ENCODE results near the gene LPIN3.

The LPIN3 gene

DNA sequence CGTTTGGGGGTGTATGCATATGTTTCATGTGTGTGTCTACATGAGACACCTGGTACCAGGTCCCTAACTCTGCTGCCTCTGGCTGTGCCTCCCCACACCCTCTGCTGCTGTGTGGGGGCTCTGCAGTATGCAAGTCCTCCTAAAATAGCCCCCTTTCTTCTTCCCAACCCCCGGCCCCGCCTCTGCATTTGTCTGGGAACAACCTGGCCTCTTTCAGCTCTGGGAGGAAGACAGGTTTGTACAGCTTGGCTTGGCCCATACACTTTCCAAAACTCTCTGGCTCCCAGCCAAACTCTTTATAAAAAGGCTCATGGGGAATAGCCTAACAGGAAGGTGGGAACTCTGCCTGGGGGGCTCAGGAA is 53.1 kb downstream of the LPIN3 start:
- DNase-seq (ENCODE audit: low spot score) = no peak

DNA sequence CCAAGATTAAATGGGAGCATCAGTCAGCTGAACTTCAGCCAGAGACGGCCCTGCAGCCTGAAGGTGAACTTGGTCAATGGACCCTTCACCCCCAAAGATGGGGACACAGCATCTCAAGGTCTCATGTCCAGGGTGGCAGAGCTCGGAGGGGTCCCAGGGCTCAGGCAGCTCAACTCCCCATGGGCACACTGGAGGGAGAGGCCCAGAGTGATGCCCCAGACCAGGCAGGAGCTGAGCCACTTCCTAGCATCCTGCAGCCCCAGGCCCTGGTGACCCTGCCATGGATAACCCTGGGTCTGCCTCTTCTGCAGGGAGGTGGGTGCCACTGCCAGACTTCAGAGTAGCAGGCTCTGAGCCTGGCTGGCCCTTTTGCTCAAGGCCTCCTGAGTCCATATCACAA is 53.5 kb downstream of the LPIN3 start:
- DNase-seq (ENCODE audit: low spot score) = no peak

DNA sequence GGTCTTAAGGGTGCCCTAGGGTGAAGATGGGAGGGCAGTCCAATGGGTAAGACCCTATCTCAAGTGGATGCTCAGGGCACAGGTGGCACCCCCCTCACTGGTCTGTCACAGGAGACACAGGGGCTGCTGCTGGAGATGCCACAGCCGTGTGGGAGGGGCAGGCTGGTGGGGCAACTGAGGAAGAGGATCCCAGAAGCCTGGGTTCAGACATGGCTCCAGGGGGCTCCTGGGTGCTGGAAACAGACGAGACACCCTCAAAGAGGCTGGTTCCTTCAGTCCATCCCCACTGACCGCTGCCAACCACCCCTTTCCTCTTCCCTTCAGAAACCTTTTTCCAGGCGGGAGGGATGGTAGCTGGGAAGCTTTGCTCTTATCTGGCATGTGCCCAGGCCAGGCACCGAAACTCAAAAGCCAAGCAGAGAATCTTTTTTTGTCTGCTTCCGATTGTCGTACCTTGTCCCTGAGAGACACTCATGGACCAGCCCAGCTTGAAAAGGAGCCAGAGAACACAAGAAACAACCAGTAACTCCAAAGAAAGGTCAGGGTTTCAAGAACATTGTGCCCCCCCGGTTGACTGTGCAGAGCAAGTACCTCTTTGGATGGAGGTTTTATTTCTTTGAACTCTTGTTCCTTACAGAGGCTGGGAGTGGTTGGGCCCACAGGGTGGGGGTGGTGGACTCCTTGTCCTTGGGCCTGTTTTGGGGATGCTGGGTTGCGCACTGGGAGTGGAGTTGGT is 54.5 kb downstream of the LPIN3 start:
- DNase-seq (ENCODE audit: low spot score) = no peak

DNA sequence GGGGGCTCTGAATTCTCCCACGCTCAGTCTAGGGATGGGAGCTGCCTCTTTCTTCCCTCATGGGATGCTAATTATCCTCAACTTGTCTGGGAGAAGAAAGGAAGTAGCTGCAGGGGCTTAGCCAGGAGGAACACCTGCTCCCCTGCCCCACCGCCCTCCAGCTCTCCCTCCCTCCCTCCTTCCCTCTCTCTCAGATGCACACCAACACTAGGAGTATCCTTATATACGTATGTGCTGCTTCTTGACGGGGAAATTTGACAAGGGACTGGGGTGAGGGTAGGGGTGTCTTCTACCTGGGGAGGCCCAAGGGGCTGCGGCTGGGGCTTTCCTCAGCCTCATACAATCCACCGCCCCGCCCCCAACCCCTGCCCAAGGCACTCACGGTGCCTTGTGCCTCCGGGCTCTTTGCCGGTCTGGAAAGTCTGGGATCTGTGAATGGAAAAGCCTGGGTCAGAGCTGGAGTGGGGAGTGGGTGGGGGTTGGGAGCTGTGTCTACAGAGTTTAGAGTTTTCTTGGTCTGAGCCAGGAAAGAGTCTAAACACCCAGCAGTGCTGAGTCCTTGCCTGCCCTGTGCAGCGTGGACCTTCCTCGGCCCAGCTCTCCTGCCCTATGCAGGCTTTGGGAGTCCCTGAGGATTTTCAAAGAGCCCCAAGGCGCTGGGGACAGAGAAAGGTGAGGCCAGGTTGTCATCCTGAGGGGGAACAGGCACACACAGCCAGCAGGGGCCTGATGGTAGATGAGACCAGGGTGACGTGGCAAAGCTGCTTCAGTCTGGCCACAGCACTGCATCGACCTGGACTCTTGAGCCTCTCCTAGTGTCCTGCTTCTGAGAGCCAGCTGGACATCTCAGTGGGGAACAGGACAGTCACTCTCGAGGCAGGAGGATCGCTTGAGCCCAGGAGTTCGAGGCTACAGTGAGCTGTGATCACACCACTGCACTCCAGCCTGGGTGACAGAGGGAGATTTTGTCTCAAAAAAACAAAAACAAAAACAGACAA is 55.3 kb downstream of the LPIN3 start:
- no peak for DNase-seq (ENCODE audit: low spot score)

DNA sequence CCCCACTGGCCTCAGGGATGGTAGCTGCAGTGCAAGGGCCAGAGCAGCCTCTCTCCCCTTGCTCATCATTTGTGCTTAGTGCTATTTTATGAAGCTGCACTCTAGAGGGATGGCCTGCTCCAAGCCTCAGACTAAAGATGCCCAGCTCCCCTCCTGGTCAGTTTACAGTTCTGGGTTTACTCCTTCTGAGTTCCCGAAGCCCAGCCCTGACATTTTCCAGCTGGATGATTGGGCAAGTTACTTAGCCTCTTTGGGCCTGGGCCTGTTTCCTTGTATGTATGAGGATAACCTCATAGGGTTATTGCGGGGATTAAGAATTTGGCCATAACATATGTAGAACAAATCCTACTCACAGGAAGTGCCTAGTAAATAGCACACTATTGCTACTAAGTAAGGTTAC is 57.8 kb downstream of the LPIN3 start:
- no peak for DNase-seq (ENCODE audit: low spot score)

DNA sequence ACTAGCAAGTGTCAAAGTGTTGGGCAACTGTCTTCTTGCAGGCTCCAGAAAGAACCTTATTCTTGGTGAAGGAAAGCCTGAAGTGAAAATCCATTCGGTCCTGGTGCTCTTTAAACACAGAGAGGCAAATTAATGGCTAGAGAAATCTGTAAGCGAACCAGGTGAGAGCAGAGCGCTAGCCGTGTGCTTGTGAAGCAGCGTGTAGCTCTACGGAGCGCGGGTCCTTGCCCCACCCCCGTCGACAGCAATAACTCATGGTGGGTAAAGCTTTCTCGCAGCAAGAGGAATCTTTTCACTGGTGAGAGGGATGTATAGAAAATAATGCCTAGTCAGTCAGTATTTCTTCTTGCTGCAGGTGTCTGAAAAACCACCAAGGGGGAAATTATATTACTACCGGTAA is 63.0 kb downstream of the LPIN3 start:
- DNase-seq (ENCODE audit: low spot score) = no peak

DNA sequence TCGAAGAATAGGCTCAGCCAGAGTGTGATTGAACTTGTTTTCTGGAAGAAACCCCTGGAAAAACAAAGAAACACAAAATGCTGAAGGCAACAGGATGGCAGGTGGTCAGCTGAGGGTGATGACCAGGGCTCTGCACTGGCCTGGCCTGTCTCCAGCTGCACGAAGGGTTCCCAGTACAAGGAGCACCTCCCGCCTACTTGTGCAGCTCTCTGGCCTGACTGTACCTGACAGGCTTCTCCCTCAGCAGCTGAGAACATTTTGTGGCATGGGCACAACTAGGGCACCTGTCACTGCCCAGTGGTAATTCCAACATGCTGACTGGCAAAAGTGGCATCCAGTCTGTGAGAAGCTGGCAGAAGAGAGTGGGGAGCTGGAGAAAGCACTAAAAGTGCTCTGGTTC is 64.8 kb downstream of the LPIN3 start:
- no peak for DNase-seq (ENCODE audit: low spot score)

DNA sequence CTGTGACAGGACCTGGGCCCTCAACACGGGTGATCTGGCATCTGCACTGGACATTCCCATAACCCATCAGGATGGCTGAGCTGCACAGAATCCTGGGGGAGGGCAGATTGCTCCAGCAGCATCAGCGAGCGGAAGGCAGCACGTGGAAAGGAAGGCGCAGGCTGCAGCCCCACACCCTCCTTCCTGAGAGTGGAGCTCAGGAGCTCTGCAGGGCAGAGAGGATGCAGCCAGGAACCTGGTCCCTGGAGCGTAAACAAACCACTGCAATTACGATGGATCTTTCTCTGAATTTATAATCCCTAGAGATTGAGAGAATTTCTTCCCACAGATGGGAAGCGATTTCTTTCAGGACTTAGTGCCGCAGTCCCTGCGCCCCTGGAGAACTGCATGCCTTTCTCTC is 65.7 kb downstream of the LPIN3 start:
- no peak for DNase-seq (ENCODE audit: low spot score)

DNA sequence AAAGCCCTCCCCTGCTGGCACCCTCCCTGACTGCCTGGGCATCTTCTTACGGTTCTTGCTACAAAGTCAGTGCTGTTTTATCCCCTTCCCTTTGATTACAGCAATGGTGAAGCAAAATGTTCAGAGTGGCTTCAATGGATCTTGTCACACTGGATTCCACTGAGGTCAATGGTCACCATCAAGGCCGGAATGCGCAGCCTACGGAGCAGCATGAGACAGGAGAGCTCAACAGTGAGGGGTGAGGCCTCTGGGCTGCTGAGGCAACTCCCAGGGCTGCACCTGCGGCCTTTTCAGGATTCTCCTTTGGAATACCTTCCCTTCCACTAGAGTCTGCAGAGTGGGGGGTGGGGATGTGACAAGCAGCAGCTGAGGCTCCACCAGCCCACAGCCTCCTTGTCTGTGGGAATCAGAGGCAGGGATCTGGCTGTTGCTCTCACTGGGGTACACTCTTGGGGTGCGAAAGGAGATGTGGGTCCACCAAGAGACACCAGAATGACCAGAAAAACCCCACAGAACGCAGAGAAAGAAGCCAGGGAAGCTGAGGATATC is 66.3 kb downstream of the LPIN3 start:
- no peak for DNase-seq (ENCODE audit: low spot score)

DNA sequence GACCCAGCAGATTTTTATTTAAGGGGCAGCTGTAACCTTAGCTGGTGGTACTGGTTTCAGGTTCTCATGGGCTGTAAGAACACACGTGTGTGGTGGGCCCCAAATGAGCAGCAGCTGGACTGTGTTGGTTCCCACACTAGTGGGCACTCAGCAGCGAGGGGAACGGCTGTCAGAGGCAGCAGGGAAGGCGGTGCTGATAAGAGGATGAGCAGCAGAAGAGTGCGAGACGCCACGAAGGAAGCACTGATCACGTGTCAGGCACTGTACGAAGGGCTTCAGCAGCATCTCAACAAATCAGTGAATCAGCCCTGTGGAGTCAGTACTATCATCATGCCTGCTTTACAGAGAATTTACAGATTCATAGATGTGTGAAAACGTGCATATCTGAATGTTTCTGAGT is 67.0 kb downstream of the LPIN3 start:
- DNase-seq (ENCODE audit: low spot score) = no peak

DNA sequence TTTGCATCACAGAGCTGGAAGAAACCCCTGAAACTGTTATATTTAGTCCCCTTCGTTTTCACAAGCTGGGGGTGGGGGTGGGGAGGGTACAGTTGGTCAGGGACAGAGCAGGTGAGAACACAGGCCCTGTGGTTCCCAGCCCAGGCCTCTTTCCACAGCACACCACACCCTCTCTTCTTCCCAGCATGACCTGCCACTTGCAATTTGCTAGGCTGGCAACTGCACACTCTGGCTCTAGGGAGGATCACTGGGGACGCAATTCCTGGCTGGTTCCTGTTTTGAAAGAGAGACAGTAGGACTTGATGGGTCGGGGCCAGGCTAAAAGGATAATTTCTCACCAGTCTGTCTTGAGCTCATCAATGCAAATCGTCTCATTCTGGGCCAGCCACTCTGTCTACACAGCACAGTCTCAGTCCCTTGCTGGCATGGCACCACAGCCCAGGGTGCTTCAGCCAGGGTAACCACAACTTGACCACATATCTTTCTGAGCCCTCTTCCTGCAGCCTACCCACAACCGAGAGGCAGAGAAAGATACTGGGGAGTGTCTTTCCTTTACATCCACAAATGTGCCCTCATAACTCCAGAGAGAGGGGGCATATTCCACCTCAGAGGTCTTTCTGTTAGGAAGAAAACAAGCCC is 67.7 kb downstream of the LPIN3 start:
- no peak for DNase-seq (ENCODE audit: low spot score)

DNA sequence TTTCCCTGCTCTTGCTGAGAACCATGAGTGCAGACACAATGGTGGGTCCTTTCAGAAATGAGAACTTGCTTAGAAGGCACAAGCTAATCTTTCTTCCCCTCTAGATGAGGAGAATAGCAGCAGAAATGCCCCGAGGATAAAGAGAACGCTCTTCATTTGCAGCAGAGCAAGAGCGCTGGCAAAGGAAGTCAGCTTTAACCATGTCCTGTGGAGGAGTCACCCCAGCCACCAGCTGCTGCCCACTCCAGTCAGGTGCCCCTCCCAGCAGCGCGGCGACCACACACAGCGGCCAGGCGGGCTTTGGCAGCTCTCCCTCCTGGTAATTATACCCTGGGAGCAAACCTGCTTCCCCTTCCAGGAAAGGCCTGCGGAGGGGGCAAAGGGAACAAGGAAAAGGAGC is 68.4 kb downstream of the LPIN3 start:
- no peak for DNase-seq (ENCODE audit: low spot score)

Measured in CD4-positive, alpha-beta T cell treated with Interleukin-15 for 4 hours (primary cell).